Activated CD4-positive, alpha-beta memory T cell treated with anti-CD3 and anti-CD28 coated beads, Interleukin-2, amount 10 ng/mL, durations not matched to agents 7 days and 5 days (primary cell): ENCODE measurements around the gene TARS3. TPM values are rescaled to one million over a fixed set of nuclear protein-coding genes. Genes with fewer than 3 reads are reported as not detected.
A peak's percentile ranks its signal among the peaks of the same experiment; 100 is the strongest.
"Not testable (repeated sequence)": the region's sequence is repeated elsewhere in the genome, so short reads cannot be mapped to it uniquely, and the experiment has no call there.

ENCODE experiments used
- CTCF ChIA-PET: fragments of 350-600 bp; sonication (Branson Sonifier 250); formaldehyde crosslinking; loops from one replicate; lab custom pipeline; 2021; ENCODE audit warnings: antibody characterized with exemption, inconsistent platforms; lab: Charles Lee
- POLR2A ChIA-PET: fragments of 350-600 bp; sonication (Branson Sonifier 250); formaldehyde crosslinking; loops from one replicate; lab custom pipeline; 2021; ENCODE audit warnings: antibody characterized with exemption; lab: Charles Lee
- DNase-seq: peaks from one replicate; pipeline ENCODE4 v3.0.0-alpha.2; 2020
- H3K27ac Mint-ChIP-seq: one replicate; pipeline ENCODE4 v1.8.0; 2021; ENCODE audit warnings: mild to moderate bottlenecking, mixed read lengths
- H3K27me3 Mint-ChIP-seq: one replicate; pipeline ENCODE4 v1.8.0; 2021; ENCODE audit warnings: mixed read lengths
- H3K36me3 Mint-ChIP-seq: one replicate; pipeline ENCODE4 v1.8.0; 2021; ENCODE audit warnings: low read depth, mixed read lengths
- H3K4me1 Mint-ChIP-seq: one replicate; pipeline ENCODE4 v1.8.0; 2021; ENCODE audit warnings: mixed read lengths
- H3K4me3 Mint-ChIP-seq: one replicate; pipeline ENCODE4 v1.8.0; 2021; ENCODE audit warnings: mild to moderate bottlenecking, mixed read lengths
- H3K9me3 Mint-ChIP-seq: one replicate; pipeline ENCODE4 v1.8.0; 2021; ENCODE audit warnings: mixed read lengths
- total RNA-seq, 2 experiments: library from RNA; stranded (reverse); gene quantifications; one replicate each; pipeline ENCODE4 v1.2.3, GENCODE V29; 2021

The TARS3 gene
- total RNA-seq, 2 experiments from 2014 or later: 10.3 to 12.3 TPM

GRCh38 chr15:101664303-101664913, 59.9 kb downstream of the TARS3 start:
- H3K27me3 Mint-ChIP-seq: no peaks in the 10 kb centered on the region
- no peak overlapping the region for H3K4me3 Mint-ChIP-seq
- CTCF ChIA-PET: no interaction called here
- POLR2A ChIA-PET: no interaction called here
- H3K27ac Mint-ChIP-seq: no peak overlapping the region
- DNase-seq: no peak
- peaks cover 9% of the 10 kb centered on the region for H3K36me3 Mint-ChIP-seq
- no peaks in the 10 kb centered on the region for H3K4me1 Mint-ChIP-seq
- no peaks in the 10 kb centered on the region for H3K9me3 Mint-ChIP-seq

- Mint-ChIP-seq H3K36me3 (peaks cover 3% of the 10 kb centered on the region), H3K27ac (no peak overlapping the region), H3K9me3 (no peaks in the 10 kb centered on the region), H3K27me3 (no peaks in the 10 kb centered on the region), H3K4me3 (no peak overlapping the region), H3K4me1 (no peaks in the 10 kb centered on the region)
- ChIA-PET POLR2A (no interaction called here), CTCF (interaction anchor here (1.2 to 1.9 kb wide), 2 partner anchors 9 to 14 kb away, joined by 4 to 5 read pairs; no protein-coding TSS in a partner anchor)
- DNase-seq: no peak
Measured at GRCh38 chr15:101662203-101662602, 62.1 kb downstream of the TARS3 start.

GRCh38 chr15:101660005-101660404, 64.3 kb downstream of the TARS3 start:
- Mint-ChIP-seq H3K9me3 (no peaks in the 10 kb centered on the region), H3K36me3 (no peaks in the 10 kb centered on the region), H3K27me3 (no peaks in the 10 kb centered on the region), H3K4me3 (no peak overlapping the region), H3K27ac (no peak overlapping the region), H3K4me1 (no peaks in the 10 kb centered on the region)
- ChIA-PET CTCF (no interaction called here), POLR2A (no interaction called here)
- no peak for DNase-seq

- POLR2A ChIA-PET: interaction anchor here (1.3 to 1.4 kb wide), 2 partner anchors 19 to 363 kb away, joined by 3 to 6 read pairs; partner anchors contain the start of gene SNRPA1
Measured at GRCh38 chr15:101657968-101658784, 66.1 kb downstream of the TARS3 start.

GRCh38 chr15:101657171-101657570, 67.1 kb downstream of the TARS3 start:
- H3K4me1 Mint-ChIP-seq: peaks cover 12% of the 10 kb centered on the region
- no peaks in the 10 kb centered on the region for H3K27me3 Mint-ChIP-seq
- DNase-seq: no peak
- H3K36me3 Mint-ChIP-seq: no peaks in the 10 kb centered on the region
- CTCF ChIA-PET: interaction anchor here (0.7 kb wide), 1 partner anchor 10 kb away, joined by 3 read pairs; no protein-coding TSS in a partner anchor
- no peak overlapping the region for H3K27ac Mint-ChIP-seq
- no peak overlapping the region for H3K4me3 Mint-ChIP-seq
- POLR2A ChIA-PET: interaction anchor here (1.4 kb wide), 1 partner anchor 20 kb away, joined by 6 read pairs; no protein-coding TSS in a partner anchor
- H3K9me3 Mint-ChIP-seq: no peaks in the 10 kb centered on the region

More at GRCh38 chr15:101657968-101658784, 66.1 kb downstream of the TARS3 start:
- CTCF ChIA-PET: no interaction called here
- Mint-ChIP-seq H3K9me3 (no peaks in the 10 kb centered on the region), H3K27ac (no peak overlapping the region), H3K4me3 (no peak overlapping the region), H3K4me1 (peaks cover 12% of the 10 kb centered on the region), H3K36me3 (no peaks in the 10 kb centered on the region), H3K27me3 (no peaks in the 10 kb centered on the region)
- DNase-seq: no peak

GRCh38 chr15:101654624-101655337, 69.5 kb downstream of the TARS3 start:
- H3K4me3 Mint-ChIP-seq, H3K36me3 Mint-ChIP-seq, H3K27me3 Mint-ChIP-seq, DNase-seq, H3K9me3 Mint-ChIP-seq: not testable (repeated sequence)
- peaks cover 27% of the 10 kb centered on the region for H3K4me1 Mint-ChIP-seq
- H3K27ac Mint-ChIP-seq: peak overlapping the region; percentile 30
- CTCF ChIA-PET: interaction anchor here (0.6 to 2.9 kb wide), 9 partner anchors 13 to 648 kb away, joined by 3 to 18 read pairs (median 6); partner anchors contain the start of gene TARS3
- POLR2A ChIA-PET: interaction anchor here (4.4 kb wide), 1 partner anchor 360 kb away, joined by 46 read pairs; the partner anchor contains the start of gene SNRPA1

GRCh38 chr15:101654171-101654570, 70.1 kb downstream of the TARS3 start:
- Mint-ChIP-seq H3K4me3 (peak overlapping the region; percentile 5), H3K4me1 (peaks cover 33% of the 10 kb centered on the region), H3K9me3 (no peaks in the 10 kb centered on the region), H3K27ac (peak overlapping the region; percentile 12), H3K27me3 (no peaks in the 10 kb centered on the region), H3K36me3 (peaks cover 10% of the 10 kb centered on the region)
- POLR2A ChIA-PET: interaction anchor here (1.5 to 4.4 kb wide), 3 partner anchors 11 to 360 kb away, joined by 9 to 46 read pairs (median 14); partner anchors contain the start of genes SNRPA1 and TARS3
- CTCF ChIA-PET: interaction anchor here (0.6 to 2.9 kb wide), 11 partner anchors 12 to 647 kb away, joined by 3 to 18 read pairs (median 4); partner anchors contain the start of gene TARS3
- DNase-seq: no peak

- H3K36me3 Mint-ChIP-seq: peaks cover 20% of the 10 kb centered on the region
- no peaks in the 10 kb centered on the region for H3K9me3 Mint-ChIP-seq
- peaks cover 43% of the 10 kb centered on the region for H3K4me1 Mint-ChIP-seq
- H3K27me3 Mint-ChIP-seq: no peaks in the 10 kb centered on the region
- H3K4me3 Mint-ChIP-seq: peak overlapping the region; percentile 91
- ChIA-PET POLR2A (interaction anchor here (0.7 to 4.4 kb wide), 7 partner anchors 10 to 398 kb away, joined by 3 to 46 read pairs (median 9); partner anchors contain the start of genes SNRPA1 and TARS3), CTCF (interaction anchor here (0.8 to 2.9 kb wide), 6 partner anchors 11 to 397 kb away, joined by 3 to 18 read pairs (median 6); partner anchors contain the start of gene TARS3)
- DNase-seq: no peak
- peak overlapping the region; percentile 97 for H3K27ac Mint-ChIP-seq
Measured at GRCh38 chr15:101652786-101653430, 71.4 kb downstream of the TARS3 start.

GRCh38 chr15:101652098-101652785, 72.0 kb downstream of the TARS3 start, which contains the start of gene TM2D3:
TSS of gene TM2D3 (minus strand) at chr15:101652381. CDS start at chr15:101652361, 20 bp downstream.
- ChIA-PET CTCF (interaction anchor here (0.7 to 2.9 kb wide), 7 partner anchors 10 to 363 kb away, joined by 3 to 18 read pairs (median 8); partner anchors contain the start of genes SNRPA1 and TARS3), POLR2A (interaction anchor here (0.7 to 4.4 kb wide), 11 partner anchors 9 to 370 kb away, joined by 3 to 46 read pairs (median 4); partner anchors contain the start of genes SNRPA1 and TARS3)
- H3K4me1 Mint-ChIP-seq: peaks cover 43% of the 10 kb centered on the region

GRCh38 chr15:101651554-101652097, 72.6 kb downstream of the TARS3 start:
- CTCF ChIA-PET: interaction anchor here (0.7 to 1.3 kb wide), 4 partner anchors 10 to 363 kb away, joined by 3 to 15 read pairs (median 6); partner anchors contain the start of gene SNRPA1
- POLR2A ChIA-PET: interaction anchor here (0.7 to 4.4 kb wide), 9 partner anchors 9 to 369 kb away, joined by 3 to 46 read pairs (median 4); partner anchors contain the start of genes SNRPA1 and TARS3
- Mint-ChIP-seq H3K27ac (peak overlapping the region; percentile 97), H3K4me1 (peaks cover 43% of the 10 kb centered on the region), H3K9me3 (no peaks in the 10 kb centered on the region), H3K36me3 (peaks cover 23% of the 10 kb centered on the region), H3K27me3 (no peaks in the 10 kb centered on the region), H3K4me3 (peak overlapping the region; percentile 91)
- no peak for DNase-seq

More at GRCh38 chr15:101652098-101652785, 72.0 kb downstream of the TARS3 start, which contains the start of gene TM2D3:
- Mint-ChIP-seq H3K36me3 (peaks cover 20% of the 10 kb centered on the region), H3K27ac (peak within 1 kb of the TSS; percentile 97), H3K4me3 (peak within 1 kb of the TSS; percentile 91), H3K9me3 (no peaks in the 10 kb centered on the region), H3K27me3 (no peaks in the 10 kb centered on the region)
- peak; percentile 96 for DNase-seq
